NCI-H82 treated with DMSO at 0.1 percent for 48 hours (cell line): ENCODE results near the gene GALNT2.

Experiments used
- DNase-seq: peaks from one replicate; lab custom pipeline; 2025; ENCODE audit not compliant: unreplicated experiment; lab: John Stamatoyannopoulos, UW

Gene GALNT2

GRCh38 chr1:230110971-230111370 lies 43.9 kb downstream of the GALNT2 start:
- DNase-seq, result no peak

GRCh38 chr1:230112131-230112701 lies 45.2 kb downstream of the GALNT2 start:
- peak; percentile 53 for DNase-seq

- DNase-seq, result no peak
These were observed 45.7 kb downstream of the GALNT2 start for GRCh38 chr1:230112782-230113181.

GRCh38 chr1:230113235-230113592 lies 46.2 kb downstream of the GALNT2 start:
- DNase-seq, result no peak

- DNase-seq, result no peak
These were observed 46.7 kb downstream of the GALNT2 start for GRCh38 chr1:230113593-230114236.

GRCh38 chr1:230114237-230114651 lies 47.2 kb downstream of the GALNT2 start:
- DNase-seq, result no peak

- no peak for DNase-seq
These were observed 50.7 kb downstream of the GALNT2 start for GRCh38 chr1:230117694-230118093.

- DNase-seq, result no peak
These were observed 52.3 kb downstream of the GALNT2 start for GRCh38 chr1:230119340-230119739.

GRCh38 chr1:230120289-230120920 lies 53.4 kb downstream of the GALNT2 start:
- DNase-seq, result no peak

- DNase-seq, result no peak
These were observed 53.9 kb downstream of the GALNT2 start for GRCh38 chr1:230120921-230121381.

GRCh38 chr1:230121950-230122349 lies 54.9 kb downstream of the GALNT2 start:
- DNase-seq, result no peak

GRCh38 chr1:230122366-230123279 lies 55.6 kb downstream of the GALNT2 start:
- DNase-seq, result no peak

- no peak for DNase-seq
These were observed 56.5 kb downstream of the GALNT2 start for GRCh38 chr1:230123280-230124185.

- no peak for DNase-seq
These were observed 57.4 kb downstream of the GALNT2 start for GRCh38 chr1:230124186-230125128.

- no peak for DNase-seq
These were observed 58.1 kb downstream of the GALNT2 start for GRCh38 chr1:230125141-230125540.

- no peak for DNase-seq
These were observed 58.8 kb downstream of the GALNT2 start for GRCh38 chr1:230125640-230126528.

- DNase-seq, result no peak
These were observed 59.6 kb downstream of the GALNT2 start for GRCh38 chr1:230126529-230127104.
